GM18909 (cell line): ENCODE measurements around the gene PCDHGB6.
"Not testable (repeated sequence)": the region's sequence is repeated elsewhere in the genome, so short reads cannot be mapped to it uniquely, and the experiment has no call there.

ENCODE experiments used
- ATAC-seq: cut with Tn5 transposase; IDR thresholded peaks from one replicate; pipeline ENCODE4 v1.9.1; 2021; ENCODE audit warnings: mild to moderate bottlenecking; ENCODE audit not compliant: unreplicated experiment, poor library complexity

The PCDHGB6 gene

GRCh38 chr5:141387557-141388311, 20.1 kb upstream of the PCDHGB6 start, which contains the start of gene PCDHGB4:
PCDHGB4 (plus strand) TSS chr5:141387698; CDS start chr5:141387885, 187 bp downstream.
- ATAC-seq = not testable (repeated sequence)

- ATAC-seq = no peak
Observed at GRCh38 chr5:141388661-141389060, 19.2 kb upstream of the PCDHGB6 start.

- ATAC-seq = no peak
Observed at GRCh38 chr5:141389153-141390042, 18.4 kb upstream of the PCDHGB6 start.

- ATAC-seq = no peak
Observed at GRCh38 chr5:141392429-141393198, 15.2 kb upstream of the PCDHGB6 start, which contains the start of gene PCDHGA8. PCDHGA8 (plus strand) TSS chr5:141392633; CDS start chr5:141392814, 181 bp downstream.

GRCh38 chr5:141393267-141393666, 14.6 kb upstream of the PCDHGB6 start:
- ATAC-seq = no peak

- ATAC-seq = not testable (repeated sequence)
Observed at GRCh38 chr5:141394401-141395187, 13.2 kb upstream of the PCDHGB6 start.

GRCh38 chr5:141397756-141398551, 9.9 kb upstream of the PCDHGB6 start, which contains the start of gene PCDHGB5:
PCDHGB5 (plus strand) TSS chr5:141397947; CDS start chr5:141398128, 181 bp downstream.
- ATAC-seq = peak; percentile 85

GRCh38 chr5:141398608-141399007, 9.2 kb upstream of the PCDHGB6 start:
- ATAC-seq = no peak

- no peak for ATAC-seq
Observed at GRCh38 chr5:141399555-141400258, 8.1 kb upstream of the PCDHGB6 start.

GRCh38 chr5:141402553-141403243, 5.1 kb upstream of the PCDHGB6 start, which contains the start of gene PCDHGA9:
PCDHGA9 (plus strand) TSS chr5:141402778; CDS start chr5:141402953, 175 bp downstream.
- ATAC-seq = no peak

GRCh38 chr5:141403387-141403786, 4.4 kb upstream of the PCDHGB6 start:
- ATAC-seq = no peak

GRCh38 chr5:141409598-141410306, 1.9 kb downstream of the PCDHGB6 start:
- ATAC-seq = no peak

GRCh38 chr5:141411575-141411974, 3.8 kb downstream of the PCDHGB6 start:
- ATAC-seq = no peak

- peak; percentile 79 for ATAC-seq
Observed at GRCh38 chr5:141412854-141413539, 5.2 kb downstream of the PCDHGB6 start, which contains the start of gene PCDHGA10. PCDHGA10 (plus strand) TSS chr5:141412987; CDS start chr5:141413176, 189 bp downstream.

- no peak for ATAC-seq
Observed at GRCh38 chr5:141413540-141414069, 5.8 kb downstream of the PCDHGB6 start.
